IPS-18a (cell line): Measurements from ENCODE around the gene CAST.

Experiments
- H3K27ac ChIP-seq: one replicate; pipeline ENCODE4 v1.5.1; 2013; ENCODE audit warnings: low read length
- H3K27me3 ChIP-seq: one replicate; pipeline ENCODE4 v1.6.1; 2013; ENCODE audit warnings: mild to moderate bottlenecking, low read length; ENCODE audit not compliant: control insufficient read depth, insufficient read depth
- H3K36me3 ChIP-seq: one replicate; pipeline ENCODE4 v1.6.1; 2013; ENCODE audit warnings: low read depth, low read length; ENCODE audit not compliant: control insufficient read depth
- H3K4me1 ChIP-seq: one replicate; pipeline ENCODE4 v1.6.1; 2013; ENCODE audit warnings: low read depth, low read length; ENCODE audit not compliant: control insufficient read depth
- H3K4me3 ChIP-seq: one replicate; pipeline ENCODE4 v1.5.1; 2013; ENCODE audit warnings: low read length
- H3K9ac ChIP-seq: one replicate; pipeline ENCODE4 v1.6.1; 2013; ENCODE audit warnings: mild to moderate bottlenecking, low read length, moderate library complexity
- H3K9me3 ChIP-seq: one replicate; pipeline ENCODE4 v1.6.1; 2013; ENCODE audit warnings: low read depth, low read length; ENCODE audit not compliant: control insufficient read depth

The CAST gene

GRCh38 chr5:96648593-96648992 is 13.6 kb upstream of the CAST start:
- Histone ChIP-seq H3K4me3 (no peak overlapping the region), H3K27ac (no peak overlapping the region), H3K36me3 (no peaks in the 10 kb centered on the region), H3K4me1 (peaks cover 7% of the 10 kb centered on the region), H3K27me3 (no peaks in the 10 kb centered on the region), H3K9me3 (no peaks in the 10 kb centered on the region), H3K9ac (no peak overlapping the region)

GRCh38 chr5:96649251-96649662 is 12.9 kb upstream of the CAST start:
- Histone ChIP-seq H3K4me1 (peaks cover 7% of the 10 kb centered on the region), H3K27ac (no peak overlapping the region), H3K27me3 (no peaks in the 10 kb centered on the region), H3K36me3 (no peaks in the 10 kb centered on the region), H3K9ac (no peak overlapping the region), H3K9me3 (no peaks in the 10 kb centered on the region), H3K4me3 (no peak overlapping the region)

GRCh38 chr5:96649681-96650540 is 12.3 kb upstream of the CAST start:
- Histone ChIP-seq H3K9ac (no peak overlapping the region), H3K36me3 (no peaks in the 10 kb centered on the region), H3K4me3 (no peak overlapping the region), H3K4me1 (peaks cover 7% of the 10 kb centered on the region), H3K27ac (no peak overlapping the region), H3K27me3 (no peaks in the 10 kb centered on the region), H3K9me3 (no peaks in the 10 kb centered on the region)

- Histone ChIP-seq H3K9me3 (no peaks in the 10 kb centered on the region), H3K4me1 (peaks cover 13% of the 10 kb centered on the region), H3K27ac (no peak overlapping the region), H3K9ac (no peak overlapping the region), H3K4me3 (no peak overlapping the region), H3K27me3 (no peaks in the 10 kb centered on the region), H3K36me3 (no peaks in the 10 kb centered on the region)
Observed at GRCh38 chr5:96651047-96651446, 11.1 kb upstream of the CAST start.

- Histone ChIP-seq H3K9me3 (no peaks in the 10 kb centered on the region), H3K36me3 (no peaks in the 10 kb centered on the region), H3K27ac (no peak overlapping the region), H3K27me3 (no peaks in the 10 kb centered on the region), H3K4me1 (peaks cover 13% of the 10 kb centered on the region), H3K4me3 (no peak overlapping the region), H3K9ac (no peak overlapping the region)
Observed at GRCh38 chr5:96651948-96652753, 10.0 kb upstream of the CAST start.

- Histone ChIP-seq H3K9me3 (no peaks in the 10 kb centered on the region), H3K27ac (no peak overlapping the region), H3K27me3 (no peaks in the 10 kb centered on the region), H3K9ac (no peak overlapping the region), H3K36me3 (no peaks in the 10 kb centered on the region), H3K4me3 (no peak overlapping the region), H3K4me1 (peaks cover 13% of the 10 kb centered on the region)
Observed at GRCh38 chr5:96652769-96653454, 9.3 kb upstream of the CAST start.

GRCh38 chr5:96654209-96654608 is 8.0 kb upstream of the CAST start:
- Histone ChIP-seq H3K27ac (no peak overlapping the region), H3K9me3 (no peaks in the 10 kb centered on the region), H3K36me3 (no peaks in the 10 kb centered on the region), H3K4me3 (no peak overlapping the region), H3K9ac (no peak overlapping the region), H3K27me3 (no peaks in the 10 kb centered on the region), H3K4me1 (peaks cover 13% of the 10 kb centered on the region)

- Histone ChIP-seq H3K27ac (no peak overlapping the region), H3K27me3 (peaks cover 6% of the 10 kb centered on the region), H3K4me3 (no peak overlapping the region), H3K4me1 (peaks cover 13% of the 10 kb centered on the region), H3K9ac (no peak overlapping the region), H3K9me3 (no peaks in the 10 kb centered on the region), H3K36me3 (no peaks in the 10 kb centered on the region)
Observed at GRCh38 chr5:96655085-96655484, 7.1 kb upstream of the CAST start.

- Histone ChIP-seq H3K9me3 (no peaks in the 10 kb centered on the region), H3K27me3 (peaks cover 10% of the 10 kb centered on the region), H3K27ac (no peak overlapping the region), H3K36me3 (no peaks in the 10 kb centered on the region), H3K4me1 (peaks cover 13% of the 10 kb centered on the region), H3K9ac (no peak overlapping the region), H3K4me3 (no peak overlapping the region)
Observed at GRCh38 chr5:96655506-96655905, 6.7 kb upstream of the CAST start.

- H3K27me3 ChIP-seq: peaks cover 23% of the 10 kb centered on the region
- H3K9ac ChIP-seq: no peak overlapping the region
- H3K4me1 ChIP-seq: peaks cover 13% of the 10 kb centered on the region
- H3K9me3 ChIP-seq: no peaks in the 10 kb centered on the region
- no peaks in the 10 kb centered on the region for H3K36me3 ChIP-seq
- no peak overlapping the region for H3K27ac ChIP-seq
- no peak overlapping the region for H3K4me3 ChIP-seq
Observed at GRCh38 chr5:96657068-96657467, 5.1 kb upstream of the CAST start.

- Histone ChIP-seq H3K4me1 (peaks cover 8% of the 10 kb centered on the region), H3K4me3 (no peak overlapping the region), H3K27me3 (peaks cover 28% of the 10 kb centered on the region), H3K27ac (no peak overlapping the region), H3K9me3 (no peaks in the 10 kb centered on the region), H3K36me3 (no peaks in the 10 kb centered on the region), H3K9ac (no peak overlapping the region)
Observed at GRCh38 chr5:96658272-96658671, 3.9 kb upstream of the CAST start.
